Measurements from ENCODE around the gene TAS1R2.

TAS1R2 gene

GRCh38 chr1:18868354-18868753 is 8.9 kb upstream of the TAS1R2 start:
- no peak for ATAC-seq
- no peak for TF ChIP-seq CSRNP3 (CRISPR knock-in tag; IDR thresholded peaks at IDR 0.05)
- no peak for TF ChIP-seq GLIS3 (CRISPR knock-in tag; IDR thresholded peaks at IDR 0.05)
- TF ChIP-seq ZC3H10 (CRISPR knock-in tag; IDR thresholded peaks at IDR 0.05) = no peak
- no peak for TF ChIP-seq ZNF70 (CRISPR knock-in tag; IDR thresholded peaks at IDR 0.05)
- TF ChIP-seq SNAI2 (CRISPR knock-in tag; IDR thresholded peaks at IDR 0.05) = no peak
- TF ChIP-seq OSR1 (CRISPR knock-in tag; IDR thresholded peaks at IDR 0.05) = no peak
- TF ChIP-seq PATZ1 (CRISPR knock-in tag; IDR thresholded peaks at IDR 0.05; ENCODE audit: borderline replicate concordance) = no peak
- TF ChIP-seq ZFP30 (CRISPR knock-in tag; IDR thresholded peaks at IDR 0.05) = no peak
- no peak for TF ChIP-seq POU6F1 (CRISPR knock-in tag; IDR thresholded peaks at IDR 0.05; ENCODE audit: borderline replicate concordance, low read depth)
- no peak for TF ChIP-seq RARB (CRISPR knock-in tag; IDR thresholded peaks at IDR 0.05)

- no peak for ATAC-seq
- TF ChIP-seq ZNF70 (CRISPR knock-in tag; IDR thresholded peaks at IDR 0.05) = peak; percentile 41; the same call in 1 of the 2 replicates
- no peak for TF ChIP-seq CSDC2 (CRISPR knock-in tag; IDR thresholded peaks at IDR 0.05)
- TF ChIP-seq RARB (CRISPR knock-in tag; IDR thresholded peaks at IDR 0.05) = no peak
- TF ChIP-seq PATZ1 (CRISPR knock-in tag; IDR thresholded peaks at IDR 0.05; ENCODE audit: borderline replicate concordance) = no peak
- TF ChIP-seq ZFP30 (CRISPR knock-in tag; IDR thresholded peaks at IDR 0.05) = no peak
- no peak for TF ChIP-seq ESRRG (CRISPR knock-in tag; IDR thresholded peaks at IDR 0.05)
- TF ChIP-seq ZNF565 (CRISPR knock-in tag; conservative IDR thresholded peaks at IDR 0.05; ENCODE audit: low read depth) = no peak
Measured at GRCh38 chr1:18866846-18867245, 7.4 kb upstream of the TAS1R2 start.

GRCh38 chr1:18866314-18866713 is 6.9 kb upstream of the TAS1R2 start:
- ATAC-seq = no peak
- TF ChIP-seq ZC3H10 (CRISPR knock-in tag; IDR thresholded peaks at IDR 0.05) (no peak), TCF4 (CRISPR knock-in tag; IDR thresholded peaks at IDR 0.05; ENCODE audit: borderline replicate concordance) (no peak), BACH2 (CRISPR knock-in tag; IDR thresholded peaks at IDR 0.05; ENCODE audit: borderline replicate concordance) (no peak), ISL1 (CRISPR knock-in tag; IDR thresholded peaks at IDR 0.05) (no peak), ZFP30 (CRISPR knock-in tag; IDR thresholded peaks at IDR 0.05) (no peak), PATZ1 (CRISPR knock-in tag; IDR thresholded peaks at IDR 0.05; ENCODE audit: borderline replicate concordance) (no peak), ZNF565 (CRISPR knock-in tag; conservative IDR thresholded peaks at IDR 0.05; ENCODE audit: low read depth) (no peak), TSHZ2 (CRISPR knock-in tag; IDR thresholded peaks at IDR 0.05) (no peak), CSRNP3 (CRISPR knock-in tag; IDR thresholded peaks at IDR 0.05) (no peak), ZNF70 (CRISPR knock-in tag; IDR thresholded peaks at IDR 0.05) (no peak), ESRRG (CRISPR knock-in tag; IDR thresholded peaks at IDR 0.05) (no peak), ZFP3 (CRISPR knock-in tag; IDR thresholded peaks at IDR 0.05) (no peak), POU6F1 (CRISPR knock-in tag; IDR thresholded peaks at IDR 0.05; ENCODE audit: borderline replicate concordance, low read depth) (no peak), SNAI2 (CRISPR knock-in tag; IDR thresholded peaks at IDR 0.05) (no peak), CREB5 (CRISPR knock-in tag; IDR thresholded peaks at IDR 0.05; ENCODE audit: low read depth) (no peak), ARNTL (CRISPR knock-in tag; IDR thresholded peaks at IDR 0.05; ENCODE audit: borderline replicate concordance, low read depth) (no peak), CSDC2 (CRISPR knock-in tag; IDR thresholded peaks at IDR 0.05) (no peak), RARB (CRISPR knock-in tag; IDR thresholded peaks at IDR 0.05) (no peak)
